ENCODE results near the gene NCAPD2. TPM values are rescaled to one million over a fixed set of nuclear protein-coding genes. Genes with fewer than 3 reads are reported as not detected.

NCAPD2 gene
- polyA plus RNA-seq, 1 of the 3 experiments (the other 2 are of a cell fraction) = 46.9 TPM

DNA sequence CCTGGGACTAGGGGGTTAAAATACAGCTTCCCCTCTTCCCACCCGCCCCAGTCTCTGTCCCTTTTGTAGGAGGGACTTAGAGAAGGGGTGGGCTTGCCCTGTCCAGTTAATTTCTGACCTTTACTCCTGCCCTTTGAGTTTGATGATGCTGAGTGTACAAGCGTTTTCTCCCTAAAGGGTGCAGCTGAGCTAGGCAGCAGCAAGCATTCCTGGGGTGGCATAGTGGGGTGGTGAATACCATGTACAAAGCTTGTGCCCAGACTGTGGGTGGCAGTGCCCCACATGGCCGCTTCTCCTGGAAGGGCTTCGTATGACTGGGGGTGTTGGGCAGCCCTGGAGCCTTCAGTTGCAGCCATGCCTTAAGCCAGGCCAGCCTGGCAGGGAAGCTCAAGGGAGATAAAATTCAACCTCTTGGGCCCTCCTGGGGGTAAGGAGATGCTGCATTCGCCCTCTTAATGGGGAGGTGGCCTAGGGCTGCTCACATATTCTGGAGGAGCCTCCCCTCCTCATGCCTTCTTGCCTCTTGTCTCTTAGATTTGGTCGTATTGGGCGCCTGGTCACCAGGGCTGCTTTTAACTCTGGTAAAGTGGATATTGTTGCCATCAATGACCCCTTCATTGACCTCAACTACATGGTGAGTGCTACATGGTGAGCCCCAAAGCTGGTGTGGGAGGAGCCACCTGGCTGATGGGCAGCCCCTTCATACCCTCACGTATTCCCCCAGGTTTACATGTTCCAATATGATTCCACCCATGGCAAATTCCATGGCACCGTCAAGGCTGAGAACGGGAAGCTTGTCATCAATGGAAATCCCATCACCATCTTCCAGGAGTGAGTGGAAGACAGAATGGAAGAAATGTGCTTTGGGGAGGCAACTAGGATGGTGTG is 42.3 kb downstream of the NCAPD2 start:
- Histone ChIP-seq H3K9me2 (no peaks in the 10 kb centered on the region), H3K9ac (peak overlapping the region; percentile 99), H3F3A (replicated peaks; ENCODE audit: insufficient read depth) (peaks cover 84% of the 10 kb centered on the region), H3K4me1 (ENCODE audit: control insufficient read depth in 1 of 2, insufficient read depth in 2 of 2, low read depth in 1 of 2, low read length in 1 of 2) (peaks cover 15 to 34% of the 10 kb centered on the region in 2 experiments; a peak in 3 of 4 replicates), H3K4me2 (peak overlapping the region; percentile 100), H3K4me3 (ENCODE audit: low read depth in 2 of 2, low read length in 1 of 2) (peak overlapping the region; percentile 93 to 97), H3K79me2 (ENCODE audit: insufficient read depth) (peaks cover 58% of the 10 kb centered on the region), H3K27ac (ENCODE audit: low read depth in 2 of 2, low read length in 1 of 2) (peak overlapping the region; percentile 95 to 96), H3K36me3 (replicated peaks in 1 of 2; ENCODE audit: control insufficient read depth in 1 of 2, insufficient read depth in 2 of 2, low read length in 1 of 2) (peaks cover 43 to 46% of the 10 kb centered on the region in 2 experiments), H2AFZ (ENCODE audit: low read depth) (no peak overlapping the region), H4K20me1 (ENCODE audit: insufficient read depth) (peaks cover 55% of the 10 kb centered on the region), H3K27me3 (ENCODE audit: insufficient read depth) (no peaks in the 10 kb centered on the region), H3K9me3 (no peaks in the 10 kb centered on the region)
- TF ChIP-seq POLR2AphosphoS5 (IDR thresholded peaks at IDR 0.05; ENCODE audit: low read depth, low read length) = peak; percentile 39; the same call in 1 of the 2 replicates
- TF ChIP-seq TCF12 (IDR thresholded peaks at IDR 0.05) = no peak
- TF ChIP-seq, protein P1, sequence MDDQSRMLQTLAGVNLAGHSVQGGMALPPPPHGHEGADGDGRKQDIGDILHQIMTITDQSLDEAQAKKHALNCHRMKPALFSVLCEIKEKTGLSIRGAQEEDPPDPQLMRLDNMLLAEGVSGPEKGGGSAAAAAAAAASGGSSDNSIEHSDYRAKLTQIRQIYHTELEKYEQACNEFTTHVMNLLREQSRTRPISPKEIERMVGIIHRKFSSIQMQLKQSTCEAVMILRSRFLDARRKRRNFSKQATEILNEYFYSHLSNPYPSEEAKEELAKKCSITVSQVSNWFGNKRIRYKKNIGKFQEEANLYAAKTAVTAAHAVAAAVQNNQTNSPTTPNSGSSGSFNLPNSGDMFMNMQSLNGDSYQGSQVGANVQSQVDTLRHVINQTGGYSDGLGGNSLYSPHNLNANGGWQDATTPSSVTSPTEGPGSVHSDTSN (IDR thresholded peaks at IDR 0.05) = no peak
- POLR2A ChIA-PET = interaction anchor here (0.6 to 5.4 kb wide), 8 partner anchors 7 to 153 kb away, joined by 3 to 73 read pairs (median 12); partner anchors contain the start of genes MRPL51, NOP2, VAMP1 and ZNF384
- 18% methylated on average over 9 of the region's 10 CpGs for WGBS (ENCODE audit: low lambda C conversion rate)
- DNase-seq = no peak
- CTCF ChIA-PET = interaction anchor here (0.9 to 9.4 kb wide), 6 partner anchors 12 to 71 kb away, joined by 3 to 228 read pairs (median 6); partner anchors contain the start of gene IFFO1

DNA sequence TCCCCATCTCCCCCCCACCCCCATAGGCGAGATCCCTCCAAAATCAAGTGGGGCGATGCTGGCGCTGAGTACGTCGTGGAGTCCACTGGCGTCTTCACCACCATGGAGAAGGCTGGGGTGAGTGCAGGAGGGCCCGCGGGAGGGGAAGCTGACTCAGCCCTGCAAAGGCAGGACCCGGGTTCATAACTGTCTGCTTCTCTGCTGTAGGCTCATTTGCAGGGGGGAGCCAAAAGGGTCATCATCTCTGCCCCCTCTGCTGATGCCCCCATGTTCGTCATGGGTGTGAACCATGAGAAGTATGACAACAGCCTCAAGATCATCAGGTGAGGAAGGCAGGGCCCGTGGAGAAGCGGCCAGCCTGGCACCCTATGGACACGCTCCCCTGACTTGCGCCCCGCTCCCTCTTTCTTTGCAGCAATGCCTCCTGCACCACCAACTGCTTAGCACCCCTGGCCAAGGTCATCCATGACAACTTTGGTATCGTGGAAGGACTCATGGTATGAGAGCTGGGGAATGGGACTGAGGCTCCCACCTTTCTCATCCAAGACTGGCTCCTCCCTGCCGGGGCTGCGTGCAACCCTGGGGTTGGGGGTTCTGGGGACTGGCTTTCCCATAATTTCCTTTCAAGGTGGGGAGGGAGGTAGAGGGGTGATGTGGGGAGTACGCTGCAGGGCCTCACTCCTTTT is 43.1 kb downstream of the NCAPD2 start:
- Histone ChIP-seq H3K36me3 (replicated peaks in 1 of 2; ENCODE audit: control insufficient read depth in 1 of 2, insufficient read depth in 2 of 2, low read length in 1 of 2) (peaks cover 36 to 52% of the 10 kb centered on the region in 2 experiments), H3K9me2 (no peaks in the 10 kb centered on the region), H3K27ac (ENCODE audit: low read depth in 2 of 2, low read length in 1 of 2) (peak overlapping the region; percentile 95 to 96), H2AFZ (ENCODE audit: low read depth) (no peak overlapping the region), H4K20me1 (ENCODE audit: insufficient read depth) (peaks cover 55% of the 10 kb centered on the region), H3F3A (replicated peaks; ENCODE audit: insufficient read depth) (peaks cover 78% of the 10 kb centered on the region), H3K79me2 (ENCODE audit: insufficient read depth) (peaks cover 53% of the 10 kb centered on the region), H3K4me1 (ENCODE audit: control insufficient read depth in 1 of 2, insufficient read depth in 2 of 2, low read depth in 1 of 2, low read length in 1 of 2) (peaks cover 10 to 31% of the 10 kb centered on the region in 2 experiments; a peak in 3 of 4 replicates), H3K4me3 (ENCODE audit: low read depth in 2 of 2, low read length in 1 of 2) (peak overlapping the region; percentile 93 to 97), H3K4me2 (peak overlapping the region; percentile 100), H3K9ac (peak overlapping the region; percentile 99), H3K9me3 (no peaks in the 10 kb centered on the region), H3K27me3 (ENCODE audit: insufficient read depth) (no peaks in the 10 kb centered on the region)
- ChIA-PET CTCF (interaction anchor here (0.6 to 9.4 kb wide), 36 partner anchors 8 to 549 kb away, joined by 3 to 228 read pairs (median 4); partner anchors contain the start of genes IFFO1, MRPL51, NOP2 and TNFRSF1A), POLR2A (interaction anchor here (1.7 to 5.4 kb wide), 4 partner anchors 8 to 67 kb away, joined by 6 to 73 read pairs (median 12); partner anchors contain the start of genes NOP2 and VAMP1)
- WGBS (ENCODE audit: low lambda C conversion rate) = 60% methylated on average over 12 of the region's 19 CpGs
- TF ChIP-seq, protein P1 (IDR thresholded peaks at IDR 0.05) = no peak
- TF ChIP-seq JUND (IDR thresholded peaks at IDR 0.05) = peak; percentile 4; the same call in 1 of the 2 replicates
- no peak for DNase-seq
